ENCODE data around the gene CDK6.

DNA sequence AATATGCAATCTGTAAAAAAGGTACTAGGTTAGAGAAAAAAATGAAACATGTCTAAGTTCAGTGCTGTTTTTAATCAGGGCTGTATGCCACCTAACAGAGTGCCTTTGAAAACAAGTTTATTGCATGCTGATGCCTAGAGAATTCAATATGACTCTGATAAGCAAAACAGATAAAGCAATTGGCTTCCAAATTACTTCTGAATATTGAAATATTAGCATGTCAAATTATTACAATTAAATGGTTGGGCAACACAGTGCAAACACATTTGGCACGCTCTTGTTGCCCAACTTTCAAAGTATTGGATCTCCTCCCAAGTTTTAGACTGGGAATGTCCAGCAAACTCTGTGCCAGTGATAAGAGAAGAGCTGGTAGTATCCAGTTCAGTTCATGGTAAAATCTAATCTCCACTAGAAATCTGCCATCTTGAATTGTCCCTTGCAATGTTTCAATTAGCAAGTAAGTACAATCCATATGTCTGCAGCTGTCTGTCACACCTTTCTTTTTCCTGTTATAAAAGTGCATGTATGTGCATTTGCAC is 181.0 kb downstream of the CDK6 start:
- no peak for TF ChIP-seq EZH2 (IDR thresholded peaks at IDR 0.05; ENCODE audit: borderline replicate concordance, low read depth, low read length, severe bottlenecking)
- TF ChIP-seq, protein P1, sequence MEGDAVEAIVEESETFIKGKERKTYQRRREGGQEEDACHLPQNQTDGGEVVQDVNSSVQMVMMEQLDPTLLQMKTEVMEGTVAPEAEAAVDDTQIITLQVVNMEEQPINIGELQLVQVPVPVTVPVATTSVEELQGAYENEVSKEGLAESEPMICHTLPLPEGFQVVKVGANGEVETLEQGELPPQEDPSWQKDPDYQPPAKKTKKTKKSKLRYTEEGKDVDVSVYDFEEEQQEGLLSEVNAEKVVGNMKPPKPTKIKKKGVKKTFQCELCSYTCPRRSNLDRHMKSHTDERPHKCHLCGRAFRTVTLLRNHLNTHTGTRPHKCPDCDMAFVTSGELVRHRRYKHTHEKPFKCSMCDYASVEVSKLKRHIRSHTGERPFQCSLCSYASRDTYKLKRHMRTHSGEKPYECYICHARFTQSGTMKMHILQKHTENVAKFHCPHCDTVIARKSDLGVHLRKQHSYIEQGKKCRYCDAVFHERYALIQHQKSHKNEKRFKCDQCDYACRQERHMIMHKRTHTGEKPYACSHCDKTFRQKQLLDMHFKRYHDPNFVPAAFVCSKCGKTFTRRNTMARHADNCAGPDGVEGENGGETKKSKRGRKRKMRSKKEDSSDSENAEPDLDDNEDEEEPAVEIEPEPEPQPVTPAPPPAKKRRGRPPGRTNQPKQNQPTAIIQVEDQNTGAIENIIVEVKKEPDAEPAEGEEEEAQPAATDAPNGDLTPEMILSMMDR (IDR thresholded peaks at IDR 0.05; ENCODE audit: borderline replicate concordance, extremely low read depth, low read length, poor library complexity, severe bottlenecking), result no peak
